HepG2 (cell line): ENCODE measurements around the gene RBP5. TPM values are rescaled to one million over a fixed set of nuclear protein-coding genes. Genes with fewer than 3 reads are reported as not detected.
A peak's percentile ranks its signal among the peaks of the same experiment; 100 is the strongest.

Experiments
- ATF7-NPFF ChIP-seq: sonication (generic); formaldehyde crosslinking; IDR thresholded peaks from 2 replicates; pipeline ENCODE4 v1.8.1; 2023; ENCODE audit warnings: mild to moderate bottlenecking, low read depth, missing genetic modification reagents, moderate library complexity
- CBX2 ChIP-seq, 2 experiments: fragments of 200-600 bp in 1 of 2; sonication (generic); formaldehyde crosslinking in 1 of 2; IDR thresholded peaks; 2 replicates each; pipeline versions ENCODE4 v1.7.0 to v1.8.1; 2018 to 2022; ENCODE audit warnings: low read depth in 2 of 2, low read length in 1 of 2, mild to moderate bottlenecking in 1 of 2, missing genetic modification reagents in 1 of 2
- DNMT3B ChIP-seq: conservative IDR thresholded peaks from 2 replicates; pipeline ENCODE4 v1.6.1; 2016; ENCODE audit warnings: missing biosample characterization, control low read depth
- GATAD2A ChIP-seq: IDR thresholded peaks from 2 replicates; pipeline ENCODE4 v1.6.1; 2016
- HOXA9 ChIP-seq: sonication (generic); formaldehyde crosslinking; IDR thresholded peaks from 2 replicates; pipeline ENCODE4 v1.8.1; 2022; ENCODE audit warnings: missing genetic modification reagents, mild to moderate bottlenecking, moderate library complexity, borderline replicate concordance
- MBD4 ChIP-seq: IDR thresholded peaks from 2 replicates; pipeline ENCODE4 v1.6.1; 2012; ENCODE audit warnings: low read length, inconsistent platforms, borderline replicate concordance
- MYC ChIP-seq: sonication (generic); formaldehyde crosslinking; IDR thresholded peaks from 2 replicates; pipeline ENCODE4 v1.9.0; 2021; ENCODE audit warnings: missing genetic modification reagents, borderline replicate concordance
- NFKB2 ChIP-seq: sonication (generic); formaldehyde crosslinking; IDR thresholded peaks from 2 replicates; pipeline ENCODE4 v1.4.0; 2020; ENCODE audit warnings: missing genetic modification reagents, borderline replicate concordance
- POLR2G ChIP-seq: fragments of 200-400 bp; formaldehyde crosslinking; IDR thresholded peaks from 2 replicates; pipeline ENCODE4 v1.6.1; 2018; ENCODE audit warnings: mild to moderate bottlenecking, low read depth, low read length, moderate library complexity
- SOX6 ChIP-seq, 2 experiments: fragments of 450-650 bp in 1 of 2; sonication (generic) in 1 of 2; formaldehyde crosslinking in 1 of 2; IDR thresholded peaks; 2 replicates each; pipeline versions ENCODE4 v1.4.0 to v1.6.1; 2017 to 2020; ENCODE audit warnings: antibody characterized with exemption in 1 of 2, mild to moderate bottlenecking in 1 of 2, missing genetic modification reagents in 1 of 2
- ZBTB20 ChIP-seq: sonication (generic); formaldehyde crosslinking; IDR thresholded peaks from 2 replicates; pipeline ENCODE4 v1.8.1; 2023; ENCODE audit warnings: missing genetic modification reagents, low read depth, mild to moderate bottlenecking, borderline replicate concordance
- ZNF33A ChIP-seq: sonication (generic); formaldehyde crosslinking; IDR thresholded peaks from 2 replicates; pipeline ENCODE4 v1.5.1; 2020; ENCODE audit warnings: missing genetic modification reagents, mild to moderate bottlenecking, moderate library complexity, borderline replicate concordance
- ZNF670 ChIP-seq: sonication (generic); formaldehyde crosslinking; IDR thresholded peaks from 2 replicates; pipeline ENCODE4 v1.8.0; 2022; ENCODE audit warnings: mild to moderate bottlenecking, missing genetic modification reagents, borderline replicate concordance
- ZNF703 ChIP-seq: sonication (generic); formaldehyde crosslinking; IDR thresholded peaks from 2 replicates; pipeline ENCODE4 v1.5.1; 2020; ENCODE audit warnings: missing genetic modification reagents, mild to moderate bottlenecking, moderate library complexity, borderline replicate concordance
- ZSCAN25 ChIP-seq: sonication (generic); formaldehyde crosslinking; IDR thresholded peaks from 2 replicates; pipeline ENCODE4 v1.8.0; 2022; ENCODE audit warnings: mild to moderate bottlenecking, missing genetic modification reagents
- polyA plus RNA-seq, 8 experiments: library from polyadenylated mRNA; depleted of rRNA in 3 of 8; stranded (reverse) in 7 of 8; unstranded in 1 of 8; fragments of >200 nt; fragmentation: Illumina TruSeq in 4 of 8; extraction: Trizol in 4 of 8; gene quantifications; 2 replicates each; pipeline versions ENCODE4 v1.2.1 to v1.2.3, GENCODE V29; 2011 to 2016; ENCODE audit warnings: low read depth in 4 of 8, missing spikeins in 1 of 8, mixed read lengths in 1 of 8; ENCODE audit not compliant: insufficient read depth in 1 of 8
- total RNA-seq, 5 experiments: library from RNA; depleted of rRNA; stranded (reverse); fragments of >200 nt; fragmentation: Illumina TruSeq; extraction: Trizol; gene quantifications; 2 replicates each; pipeline ENCODE4 v1.2.3, GENCODE V29; 2016; ENCODE audit warnings: low read depth in 1 of 5
- TF ChIP-seq, protein P1 (sequence below): sonication (generic); formaldehyde crosslinking; IDR thresholded peaks from 2 replicates; pipeline ENCODE4 v1.4.0; 2020; ENCODE audit warnings: missing genetic modification reagents, borderline replicate concordance
- TF ChIP-seq, protein P2 (sequence below): sonication (generic); formaldehyde crosslinking; IDR thresholded peaks from 2 replicates; pipeline ENCODE4 v1.5.1; 2020; ENCODE audit warnings: missing genetic modification reagents, mild to moderate bottlenecking, borderline replicate concordance
- TF ChIP-seq, protein P3 (sequence below): sonication (generic); formaldehyde crosslinking; IDR thresholded peaks from 2 replicates; pipeline ENCODE4 v1.5.1; 2020; ENCODE audit warnings: mild to moderate bottlenecking, moderate library complexity, missing genetic modification reagents
- TF ChIP-seq, protein P4 (sequence below): sonication (generic); formaldehyde crosslinking; IDR thresholded peaks from 2 replicates; pipeline ENCODE4 v1.4.0; 2020; ENCODE audit warnings: missing genetic modification reagents, borderline replicate concordance

The RBP5 gene
- total and polyA plus RNA-seq, 2 of the 13 experiments (the other 11 are each of a cell fraction or from before 2014, with no cell fraction given): 13.8 to 19.8 TPM

DNA sequence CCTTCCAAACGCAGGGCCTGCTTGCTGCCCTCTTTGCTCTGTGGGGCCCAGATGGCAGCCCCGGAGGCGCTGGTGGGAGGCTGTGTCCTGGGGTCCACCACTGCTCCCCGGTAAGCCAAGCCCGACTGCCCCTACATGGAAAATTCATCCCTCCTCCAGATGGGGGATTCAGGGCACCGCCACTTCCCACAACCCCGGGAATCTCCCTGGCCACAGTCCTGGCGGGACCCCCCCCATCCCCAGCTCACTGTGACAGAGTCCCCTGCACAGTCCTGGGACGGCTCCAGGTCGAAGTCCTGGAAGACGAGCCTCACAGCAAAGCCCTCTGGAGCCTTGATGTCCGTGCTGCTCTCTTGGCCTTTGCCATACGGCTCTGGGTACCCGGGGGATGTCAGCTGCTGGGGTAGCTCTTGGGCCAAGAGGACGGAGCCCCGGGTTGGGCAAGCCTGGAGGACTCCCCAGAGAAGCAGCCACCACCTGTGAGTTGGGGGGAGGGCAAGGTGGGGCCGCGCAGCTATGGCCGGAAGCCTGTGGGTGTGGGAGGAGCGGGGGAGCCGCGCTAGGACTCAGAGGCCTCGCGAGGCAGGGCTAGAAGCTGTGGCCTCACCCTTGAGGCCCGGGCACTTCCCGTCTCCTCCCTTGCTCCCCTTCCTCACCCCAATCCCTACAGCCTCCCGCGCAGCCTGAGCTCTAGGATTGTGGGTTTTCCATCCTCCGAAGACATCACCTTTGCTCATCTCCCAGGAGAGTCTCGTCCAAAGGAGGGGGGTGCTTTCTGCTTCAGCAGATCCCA is 20.5 kb downstream of the RBP5 start (continued):
- TF ChIP-seq, protein P1, sequence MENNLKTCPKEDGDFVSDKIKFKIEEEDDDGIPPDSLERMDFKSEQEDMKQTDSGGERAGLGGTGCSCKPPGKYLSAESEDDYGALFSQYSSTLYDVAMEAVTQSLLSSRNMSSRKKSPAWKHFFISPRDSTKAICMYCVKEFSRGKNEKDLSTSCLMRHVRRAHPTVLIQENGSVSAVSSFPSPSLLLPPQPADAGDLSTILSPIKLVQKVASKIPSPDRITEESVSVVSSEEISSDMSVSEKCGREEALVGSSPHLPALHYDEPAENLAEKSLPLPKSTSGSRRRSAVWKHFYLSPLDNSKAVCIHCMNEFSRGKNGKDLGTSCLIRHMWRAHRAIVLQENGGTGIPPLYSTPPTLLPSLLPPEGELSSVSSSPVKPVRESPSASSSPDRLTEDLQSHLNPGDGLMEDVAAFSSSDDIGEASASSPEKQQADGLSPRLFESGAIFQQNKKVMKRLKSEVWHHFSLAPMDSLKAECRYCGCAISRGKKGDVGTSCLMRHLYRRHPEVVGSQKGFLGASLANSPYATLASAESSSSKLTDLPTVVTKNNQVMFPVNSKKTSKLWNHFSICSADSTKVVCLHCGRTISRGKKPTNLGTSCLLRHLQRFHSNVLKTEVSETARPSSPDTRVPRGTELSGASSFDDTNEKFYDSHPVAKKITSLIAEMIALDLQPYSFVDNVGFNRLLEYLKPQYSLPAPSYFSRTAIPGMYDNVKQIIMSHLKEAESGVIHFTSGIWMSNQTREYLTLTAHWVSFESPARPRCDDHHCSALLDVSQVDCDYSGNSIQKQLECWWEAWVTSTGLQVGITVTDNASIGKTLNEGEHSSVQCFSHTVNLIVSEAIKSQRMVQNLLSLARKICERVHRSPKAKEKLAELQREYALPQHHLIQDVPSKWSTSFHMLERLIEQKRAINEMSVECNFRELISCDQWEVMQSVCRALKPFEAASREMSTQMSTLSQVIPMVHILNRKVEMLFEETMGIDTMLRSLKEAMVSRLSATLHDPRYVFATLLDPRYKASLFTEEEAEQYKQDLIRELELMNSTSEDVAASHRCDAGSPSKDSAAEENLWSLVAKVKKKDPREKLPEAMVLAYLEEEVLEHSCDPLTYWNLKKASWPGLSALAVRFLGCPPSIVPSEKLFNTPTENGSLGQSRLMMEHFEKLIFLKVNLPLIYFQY (CRISPR knock-in tag): no peak
- TF ChIP-seq ZBTB20 (CRISPR knock-in tag) (no peak), NFKB2 (CRISPR knock-in tag) (peak; percentile 69; the same call in 1 of the 2 replicates), ZSCAN25 (no peak; the same call in 1 of the 2 replicates), MYC (CRISPR knock-in tag) (peak; percentile 81; the same call in 1 of the 2 replicates), ZNF33A (CRISPR knock-in tag) (no peak), ATF7-NPFF (no peak; the same call in 1 of the 2 replicates), SOX6 (IDR thresholded peaks at IDR 0.05) (no peak), SOX6 (CRISPR knock-in tag; IDR thresholded peaks at IDR 0.05) (peak; percentile 27; the same call in 1 of the 2 replicates), ZNF703 (no peak), CBX2 (IDR thresholded peaks at IDR 0.05; ENCODE audit: low read depth, low read length) (no peak), CBX2 (CRISPR knock-in tag; IDR thresholded peaks at IDR 0.05; ENCODE audit: low read depth) (no peak), HOXA9 (CRISPR knock-in tag) (no peak), GATAD2A (CRISPR knock-in tag) (peak; percentile 70), POLR2G (peak; percentile 86), DNMT3B (CRISPR knock-in tag) (0 out of 2 replicates have a peak, but pooled peaks have one; percentile 21), MBD4 (no peak), ZNF670 (CRISPR knock-in tag) (0 out of 2 replicates have a peak, but pooled peaks have one; percentile 22)
- TF ChIP-seq, protein P2, sequence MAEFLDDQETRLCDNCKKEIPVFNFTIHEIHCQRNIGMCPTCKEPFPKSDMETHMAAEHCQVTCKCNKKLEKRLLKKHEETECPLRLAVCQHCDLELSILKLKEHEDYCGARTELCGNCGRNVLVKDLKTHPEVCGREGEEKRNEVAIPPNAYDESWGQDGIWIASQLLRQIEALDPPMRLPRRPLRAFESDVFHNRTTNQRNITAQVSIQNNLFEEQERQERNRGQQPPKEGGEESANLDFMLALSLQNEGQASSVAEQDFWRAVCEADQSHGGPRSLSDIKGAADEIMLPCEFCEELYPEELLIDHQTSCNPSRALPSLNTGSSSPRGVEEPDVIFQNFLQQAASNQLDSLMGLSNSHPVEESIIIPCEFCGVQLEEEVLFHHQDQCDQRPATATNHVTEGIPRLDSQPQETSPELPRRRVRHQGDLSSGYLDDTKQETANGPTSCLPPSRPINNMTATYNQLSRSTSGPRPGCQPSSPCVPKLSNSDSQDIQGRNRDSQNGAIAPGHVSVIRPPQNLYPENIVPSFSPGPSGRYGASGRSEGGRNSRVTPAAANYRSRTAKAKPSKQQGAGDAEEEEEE (CRISPR knock-in tag): 0 out of 2 replicates have a peak, but pooled peaks have one; percentile 41
- TF ChIP-seq, protein P3, sequence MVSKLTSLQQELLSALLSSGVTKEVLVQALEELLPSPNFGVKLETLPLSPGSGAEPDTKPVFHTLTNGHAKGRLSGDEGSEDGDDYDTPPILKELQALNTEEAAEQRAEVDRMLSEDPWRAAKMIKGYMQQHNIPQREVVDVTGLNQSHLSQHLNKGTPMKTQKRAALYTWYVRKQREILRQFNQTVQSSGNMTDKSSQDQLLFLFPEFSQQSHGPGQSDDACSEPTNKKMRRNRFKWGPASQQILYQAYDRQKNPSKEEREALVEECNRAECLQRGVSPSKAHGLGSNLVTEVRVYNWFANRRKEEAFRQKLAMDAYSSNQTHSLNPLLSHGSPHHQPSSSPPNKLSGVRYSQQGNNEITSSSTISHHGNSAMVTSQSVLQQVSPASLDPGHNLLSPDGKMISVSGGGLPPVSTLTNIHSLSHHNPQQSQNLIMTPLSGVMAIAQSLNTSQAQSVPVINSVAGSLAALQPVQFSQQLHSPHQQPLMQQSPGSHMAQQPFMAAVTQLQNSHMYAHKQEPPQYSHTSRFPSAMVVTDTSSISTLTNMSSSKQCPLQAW (CRISPR knock-in tag): peak; percentile 67
- TF ChIP-seq, protein P4, sequence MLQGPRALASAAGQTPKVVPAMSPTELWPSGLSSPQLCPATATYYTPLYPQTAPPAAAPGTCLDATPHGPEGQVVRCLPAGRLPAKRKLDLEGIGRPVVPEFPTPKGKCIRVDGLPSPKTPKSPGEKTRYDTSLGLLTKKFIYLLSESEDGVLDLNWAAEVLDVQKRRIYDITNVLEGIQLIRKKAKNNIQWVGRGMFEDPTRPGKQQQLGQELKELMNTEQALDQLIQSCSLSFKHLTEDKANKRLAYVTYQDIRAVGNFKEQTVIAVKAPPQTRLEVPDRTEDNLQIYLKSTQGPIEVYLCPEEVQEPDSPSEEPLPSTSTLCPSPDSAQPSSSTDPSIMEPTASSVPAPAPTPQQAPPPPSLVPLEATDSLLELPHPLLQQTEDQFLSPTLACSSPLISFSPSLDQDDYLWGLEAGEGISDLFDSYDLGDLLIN (CRISPR knock-in tag): no peak
